RWPE2 (cell line): ENCODE data around the gene B9D1.

Source experiments
- ATAC-seq: fragments of 200-7000 bp; cut with Tn5 transposase; 3 replicates; pipeline ENCODE4 v1.9.1; 2021; ENCODE audit warnings: low read depth
- DNase-seq: peaks from one replicate; pipeline ENCODE4 v3.0.0-alpha.2; 2020; ENCODE audit warnings: low spot score
- H3K27ac ChIP-seq: fragments of 450-650 bp; 2 replicates; pipeline ENCODE4 v1.5.1; 2017; ENCODE audit warnings: mild to moderate bottlenecking; ENCODE audit not compliant: poor library complexity, severe bottlenecking
- H3K27me3 ChIP-seq: fragments of 250-450 bp; sonication (Bioruptor Pico); 2 replicates; pipeline ENCODE4 v1.5.1; 2021; ENCODE audit warnings: mild to moderate bottlenecking, moderate library complexity; ENCODE audit not compliant: insufficient read depth, poor library complexity, severe bottlenecking
- H3K36me3 ChIP-seq: fragments of 250-450 bp; sonication (Bioruptor Pico); 2 replicates; pipeline ENCODE4 v1.5.1; 2020; ENCODE audit warnings: low read depth, mild to moderate bottlenecking, moderate library complexity
- H3K4me1 ChIP-seq: fragments of 250-450 bp; sonication (Bioruptor Pico); 2 replicates; pipeline ENCODE4 v1.5.1; 2021; ENCODE audit warnings: mild to moderate bottlenecking, moderate library complexity; ENCODE audit not compliant: insufficient read depth, poor library complexity, severe bottlenecking
- H3K4me3 ChIP-seq: fragments of 250-450 bp; sonication (Bioruptor Pico); 2 replicates; pipeline ENCODE4 v1.5.1; 2021; ENCODE audit warnings: mild to moderate bottlenecking, moderate library complexity; ENCODE audit not compliant: severe bottlenecking
- H3K9me3 ChIP-seq: fragments of 250-450 bp; sonication (Bioruptor Pico); 2 replicates; pipeline ENCODE4 v1.5.1; 2021; ENCODE audit warnings: mild to moderate bottlenecking, moderate library complexity; ENCODE audit not compliant: severe bottlenecking
- CTCF ChIP-seq: fragments of 450-650 bp; IDR thresholded peaks from one replicate; pipeline ENCODE4 v1.5.1; 2017; ENCODE audit warnings: mild to moderate bottlenecking, moderate library complexity; ENCODE audit not compliant: poor library complexity, severe bottlenecking

B9D1 gene

DNA sequence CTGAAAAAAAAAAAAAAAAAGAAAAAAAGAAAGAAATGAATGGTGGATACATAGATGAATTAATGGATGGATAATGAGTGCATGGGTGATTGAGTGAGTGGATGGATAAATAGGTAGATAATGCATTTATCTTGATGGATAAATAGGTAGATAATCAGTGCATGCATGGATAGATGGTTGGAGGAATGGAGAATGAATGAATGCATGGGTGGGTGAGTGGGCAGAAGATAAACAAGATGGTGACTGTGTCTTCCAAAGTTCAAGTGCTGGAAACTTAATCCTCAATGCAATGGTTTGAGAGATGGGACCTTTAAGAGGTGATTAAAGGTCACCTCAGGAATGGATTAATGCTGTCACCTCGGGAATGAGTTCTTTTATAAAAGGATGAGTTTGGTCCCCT, 41.7 kb upstream of the B9D1 start:
- peaks cover under 1% of the 10 kb centered on the region for H3K4me1 ChIP-seq
- H3K36me3 ChIP-seq = no peaks in the 10 kb centered on the region
- no peaks in the 10 kb centered on the region for H3K27me3 ChIP-seq
- no peak overlapping the region for H3K27ac ChIP-seq
- no peaks in the 10 kb centered on the region for H3K9me3 ChIP-seq
- DNase-seq (no peak), ATAC-seq (no peak)
- no peak for TF ChIP-seq CTCF
- H3K4me3 ChIP-seq = no peak overlapping the region

DNA sequence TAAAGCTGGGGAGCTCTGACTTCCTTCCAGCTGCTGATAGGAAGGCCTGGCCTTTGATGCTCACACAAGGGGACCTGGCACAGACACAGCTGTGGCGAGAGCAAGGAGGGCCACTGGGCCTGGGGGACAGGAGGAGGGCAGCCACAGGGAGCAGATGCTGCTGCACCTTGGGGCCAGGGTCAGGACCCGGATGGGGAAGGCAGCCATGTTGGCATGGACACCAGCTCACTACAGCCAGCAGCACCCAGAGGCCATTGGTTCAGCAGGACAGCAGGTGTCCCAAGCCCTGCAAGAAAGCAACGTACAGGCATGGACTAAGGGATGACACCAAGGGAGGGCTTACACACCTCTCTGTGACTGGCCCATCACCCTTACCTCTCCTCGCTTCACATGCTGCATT, 40.5 kb upstream of the B9D1 start:
- no peaks in the 10 kb centered on the region for H3K9me3 ChIP-seq
- H3K4me1 ChIP-seq = peaks cover 7% of the 10 kb centered on the region
- H3K4me3 ChIP-seq = no peak overlapping the region
- H3K27ac ChIP-seq = no peak overlapping the region
- ATAC-seq (no peak), DNase-seq (no peak)
- H3K36me3 ChIP-seq = no peaks in the 10 kb centered on the region
- TF ChIP-seq CTCF = no peak
- H3K27me3 ChIP-seq = no peaks in the 10 kb centered on the region

DNA sequence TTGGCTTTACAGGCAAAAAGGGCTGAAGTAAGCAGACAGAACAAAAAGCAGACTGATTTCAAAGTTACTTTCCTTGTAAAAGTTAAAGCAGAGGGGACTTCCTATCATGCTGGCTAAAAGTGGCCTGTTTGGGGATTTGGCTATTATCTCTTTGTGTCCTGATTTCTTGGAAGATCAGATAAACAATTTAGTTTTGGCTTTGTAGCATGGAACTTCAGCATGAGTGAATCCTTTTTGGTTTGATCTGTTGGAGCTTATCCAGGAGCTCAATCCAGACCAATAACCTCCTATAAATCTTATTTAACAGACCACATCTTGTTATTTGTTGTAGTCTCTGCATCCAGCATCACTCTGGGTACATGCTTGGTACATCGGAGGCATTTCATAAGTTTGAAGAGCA, 39.6 kb upstream of the B9D1 start:
- ATAC-seq (no peak), DNase-seq (no peak)
- H3K27me3 ChIP-seq = no peaks in the 10 kb centered on the region
- H3K27ac ChIP-seq = no peak overlapping the region
- no peak overlapping the region for H3K4me3 ChIP-seq
- H3K36me3 ChIP-seq = no peaks in the 10 kb centered on the region
- no peak for TF ChIP-seq CTCF
- no peaks in the 10 kb centered on the region for H3K9me3 ChIP-seq
- H3K4me1 ChIP-seq = peaks cover 10% of the 10 kb centered on the region

- Histone ChIP-seq H3K9me3 (no peaks in the 10 kb centered on the region), H3K4me1 (peaks cover 10% of the 10 kb centered on the region), H3K36me3 (no peaks in the 10 kb centered on the region), H3K27me3 (no peaks in the 10 kb centered on the region), H3K27ac (no peak overlapping the region), H3K4me3 (no peak overlapping the region)
- ATAC-seq (no peak), DNase-seq (no peak)
- no peak for TF ChIP-seq CTCF
Measured at GRCh38 chr17:19401321-19402010, 38.9 kb upstream of the B9D1 start.

- no peaks in the 10 kb centered on the region for H3K9me3 ChIP-seq
- ATAC-seq = no peak
- H3K4me1 ChIP-seq = peaks cover 10% of the 10 kb centered on the region
- no peaks in the 10 kb centered on the region for H3K36me3 ChIP-seq
- no peak overlapping the region for H3K27ac ChIP-seq
- no peak for TF ChIP-seq CTCF
- no peak overlapping the region for H3K4me3 ChIP-seq
- no peaks in the 10 kb centered on the region for H3K27me3 ChIP-seq
- no peak for DNase-seq
Measured at GRCh38 chr17:19399750-19400450, 37.4 kb upstream of the B9D1 start.
